AG04450 (cell line): ENCODE data around the gene TRAP1. TPM values are rescaled to one million over a fixed set of nuclear protein-coding genes. Genes with fewer than 3 reads are reported as not detected.

Experiments
- CTCF ChIA-PET: fragments of 300-600, 350-600 bp; formaldehyde crosslinking; extraction: SDS; loops from one replicate; lab custom pipeline; 2022; ENCODE audit warnings: antibody characterized with exemption, inconsistent platforms; lab: Charles Lee
- POLR2A ChIA-PET: fragments of 350-600 bp; formaldehyde crosslinking; extraction: SDS; loops from one replicate; lab custom pipeline; 2021; ENCODE audit warnings: antibody characterized with exemption, inconsistent platforms; lab: Yijun Ruan, JAX
- DNase-seq: peaks from one replicate; pipeline ENCODE4 v3.0.0-alpha.2; 2011; ENCODE audit warnings: low read depth, low spot score
- H3K27ac ChIP-seq: one replicate; pipeline ENCODE4 v1.5.1; 2012; ENCODE audit warnings: low read depth, low read length, control low read depth
- H3K27me3 ChIP-seq: one replicate; pipeline ENCODE4 v1.6.0; 2012; ENCODE audit warnings: low read length; ENCODE audit not compliant: control insufficient read depth, insufficient read depth
- H3K4me3 ChIP-seq: 2 replicates; pipeline ENCODE4 v1.5.1; 2011; ENCODE audit warnings: mild to moderate bottlenecking, low read depth, low read length, control low read depth
- H3K9me3 ChIP-seq: 2 replicates; pipeline ENCODE4 v1.5.1; 2012; ENCODE audit warnings: low read length; ENCODE audit not compliant: control insufficient read depth, insufficient read depth
- CTCF ChIP-seq: IDR thresholded peaks from 2 replicates; pipeline ENCODE4 v1.5.1; 2011; ENCODE audit warnings: low read depth, low read length, control low read depth, inconsistent platforms
- polyA plus RNA-seq: library from polyadenylated mRNA; depleted of rRNA; stranded (reverse); fragments of >200 nt; gene quantifications from 2 replicates; pipeline ENCODE4 v1.2.3, GENCODE V29; 2011

TRAP1 gene
- polyA plus RNA-seq, 1 experiment: 83.9 TPM

- CTCF ChIA-PET: no interaction called here
- no peak for DNase-seq
- Histone ChIP-seq H3K27me3 (no peaks in the 10 kb centered on the region), H3K4me3 (no peak overlapping the region), H3K9me3 (no peaks in the 10 kb centered on the region; the same call in 1 of the 2 replicates), H3K27ac (no peak overlapping the region)
- POLR2A ChIA-PET: interaction anchor here (0.7 kb wide), 1 partner anchor 343 kb away, joined by 6 read pairs; no protein-coding TSS in a partner anchor
- TF ChIP-seq CTCF: no peak
Measured at GRCh38 chr16:3625911-3626732, 91.2 kb downstream of the TRAP1 start.

DNA sequence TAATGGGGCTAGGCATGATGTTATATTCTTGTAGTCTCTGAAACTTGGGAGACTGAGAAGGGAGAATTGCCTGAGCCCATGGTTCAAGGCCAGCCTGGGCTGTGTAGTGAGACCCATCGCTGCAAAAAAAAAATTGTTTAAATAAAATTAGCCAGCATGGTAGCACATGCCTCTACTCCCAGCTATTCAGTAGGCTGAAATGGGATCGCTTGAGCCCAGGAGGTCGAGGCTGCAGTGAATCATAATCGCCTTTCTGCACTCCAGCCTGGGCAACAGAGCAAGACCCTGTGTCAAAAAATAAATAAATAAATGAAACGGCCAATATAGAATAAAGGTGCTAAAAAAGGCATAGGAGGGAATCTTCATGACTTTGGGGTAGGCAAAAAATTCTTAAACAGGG is 92.0 kb downstream of the TRAP1 start:
- Histone ChIP-seq H3K9me3 (no peaks in the 10 kb centered on the region; the same call in 1 of the 2 replicates), H3K4me3 (no peak overlapping the region), H3K27ac (no peak overlapping the region), H3K27me3 (no peaks in the 10 kb centered on the region)
- no peak for TF ChIP-seq CTCF
- ChIA-PET CTCF (no interaction called here), POLR2A (no interaction called here)
- DNase-seq: no peak

- CTCF ChIA-PET: no interaction called here
- no peak for DNase-seq
- Histone ChIP-seq H3K4me3 (no peak overlapping the region), H3K9me3 (no peaks in the 10 kb centered on the region), H3K27me3 (no peaks in the 10 kb centered on the region), H3K27ac (no peak overlapping the region)
- TF ChIP-seq CTCF: no peak
- POLR2A ChIA-PET: no interaction called here
Measured at GRCh38 chr16:3623642-3624041, 93.7 kb downstream of the TRAP1 start.

GRCh38 chr16:3618769-3619141 is 98.6 kb downstream of the TRAP1 start:
- CTCF ChIA-PET: no interaction called here
- Histone ChIP-seq H3K27ac (no peak overlapping the region), H3K4me3 (no peak overlapping the region), H3K27me3 (no peaks in the 10 kb centered on the region), H3K9me3 (no peaks in the 10 kb centered on the region)
- no peak for DNase-seq
- TF ChIP-seq CTCF: no peak
- POLR2A ChIA-PET: no interaction called here
